HG03196 (cell line): ENCODE measurements around the gene APOOL.
"Not testable (repeated sequence)": the region's sequence is repeated elsewhere in the genome, so short reads cannot be mapped to it uniquely, and the experiment has no call there.

Experiments
- ATAC-seq: cut with Tn5 transposase; IDR thresholded peaks from one replicate; pipeline ENCODE4 v1.9.1; 2021; ENCODE audit not compliant: unreplicated experiment

Gene APOOL

DNA sequence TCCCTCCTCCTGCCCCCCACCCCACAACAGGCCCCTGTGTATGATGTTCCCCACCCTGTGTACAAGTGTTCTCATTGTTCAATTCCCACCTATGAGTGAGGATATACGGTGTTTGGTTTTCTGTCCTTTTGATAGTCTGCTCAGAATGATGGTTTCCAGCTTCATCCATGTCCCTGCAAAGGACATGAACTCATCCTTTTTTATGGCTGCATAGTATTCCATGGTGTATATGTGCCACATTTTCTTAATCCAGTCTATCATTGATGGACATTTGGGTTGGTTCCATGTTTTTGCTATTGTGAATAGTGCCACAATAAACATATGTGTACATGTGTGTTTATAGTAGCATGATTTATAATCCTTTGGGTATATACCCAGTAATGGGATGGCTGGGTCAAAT is 73.6 kb downstream of the APOOL start:
- not testable (repeated sequence) for ATAC-seq

DNA sequence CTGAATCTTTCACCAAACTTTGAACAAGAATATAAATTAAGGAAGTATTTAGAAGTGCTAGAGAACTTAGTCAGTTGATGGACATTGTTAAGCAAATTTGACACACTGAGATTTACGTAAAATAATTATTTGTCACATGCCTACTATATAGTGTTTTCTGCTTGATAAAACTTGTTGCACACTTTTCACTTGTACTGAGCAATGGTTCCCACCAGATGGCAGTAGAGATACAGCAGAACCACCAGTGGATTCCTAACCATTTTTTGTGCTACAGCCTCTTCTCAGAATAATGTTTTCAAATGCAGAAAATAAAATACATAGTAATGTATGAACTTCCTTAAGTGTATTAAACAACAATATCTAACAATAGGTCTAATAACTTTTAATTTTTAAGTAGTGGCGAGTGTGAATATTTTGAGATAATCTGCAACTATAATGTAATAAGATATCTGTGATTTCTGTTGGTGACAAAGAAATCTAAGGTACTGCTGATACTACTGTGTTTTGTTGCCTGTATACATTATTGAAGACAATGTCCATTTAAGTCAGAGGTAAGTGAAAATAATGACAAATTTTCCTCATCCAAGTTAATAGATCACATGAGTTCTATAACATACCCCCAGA is 81.2 kb downstream of the APOOL start:
- ATAC-seq, result peak; percentile 58

DNA sequence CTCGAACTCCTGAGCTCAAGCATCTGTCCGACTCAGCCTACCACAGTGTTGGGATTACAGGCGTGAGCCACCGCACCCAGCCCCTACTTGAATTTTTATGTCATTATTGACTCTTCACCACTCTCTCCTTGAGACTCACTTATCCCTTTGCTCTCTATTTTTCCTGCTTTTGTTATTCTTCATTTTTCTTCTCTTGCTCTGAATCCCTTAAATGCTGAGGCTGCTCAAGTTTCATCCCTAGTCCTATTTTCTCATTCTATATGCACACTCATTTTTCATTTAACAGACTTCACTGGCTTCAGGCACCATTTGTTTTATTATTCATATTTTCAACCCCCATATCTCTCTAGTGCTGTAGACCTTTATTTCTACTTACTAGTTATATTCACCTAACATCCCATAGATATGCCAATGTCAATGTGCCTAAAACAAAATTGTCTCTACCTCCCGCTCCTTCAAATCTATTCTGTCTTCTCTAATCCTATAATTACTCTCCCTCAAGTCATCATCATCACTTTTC is 85.7 kb downstream of the APOOL start:
- no peak for ATAC-seq

DNA sequence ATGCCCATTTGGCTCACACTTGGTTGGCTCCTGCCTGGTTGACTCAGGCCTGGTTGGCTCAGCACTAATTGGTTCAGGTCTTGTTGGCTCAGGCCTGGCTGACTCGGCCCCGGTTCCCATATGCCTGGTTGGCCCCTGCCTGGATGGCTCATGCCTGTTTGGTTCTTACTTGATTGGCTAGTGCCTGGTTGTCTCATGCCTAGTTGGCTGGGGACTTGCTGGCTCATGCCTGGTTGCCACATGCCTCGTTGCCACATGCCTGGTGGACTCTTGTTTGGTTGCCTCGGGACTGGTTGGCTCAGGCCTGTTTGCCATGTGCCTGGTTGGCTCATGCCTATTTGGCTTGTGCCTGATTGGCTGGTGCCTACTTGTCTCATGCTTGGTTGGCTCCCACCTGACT is 103.7 kb downstream of the APOOL start:
- no peak for ATAC-seq

DNA sequence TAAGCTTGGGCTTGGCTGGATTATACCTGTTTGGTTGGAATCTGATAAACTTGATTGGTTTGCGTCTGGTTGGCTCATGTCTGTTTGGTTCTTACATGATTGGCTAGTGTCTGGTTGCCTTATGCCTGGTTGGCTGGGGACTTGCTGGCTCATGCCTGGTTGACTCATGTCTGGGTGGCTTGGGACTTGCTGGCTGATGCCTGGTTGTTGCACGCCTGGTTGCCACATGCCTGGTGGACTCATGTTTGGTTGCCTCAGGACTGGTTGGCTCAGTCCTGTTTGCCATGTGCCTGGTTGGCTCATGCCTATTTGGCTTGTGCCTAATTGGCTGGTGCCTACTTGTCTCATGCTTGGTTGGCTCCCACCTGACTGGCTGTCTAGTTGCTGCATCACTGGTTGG is 104.5 kb downstream of the APOOL start:
- no peak for ATAC-seq

DNA sequence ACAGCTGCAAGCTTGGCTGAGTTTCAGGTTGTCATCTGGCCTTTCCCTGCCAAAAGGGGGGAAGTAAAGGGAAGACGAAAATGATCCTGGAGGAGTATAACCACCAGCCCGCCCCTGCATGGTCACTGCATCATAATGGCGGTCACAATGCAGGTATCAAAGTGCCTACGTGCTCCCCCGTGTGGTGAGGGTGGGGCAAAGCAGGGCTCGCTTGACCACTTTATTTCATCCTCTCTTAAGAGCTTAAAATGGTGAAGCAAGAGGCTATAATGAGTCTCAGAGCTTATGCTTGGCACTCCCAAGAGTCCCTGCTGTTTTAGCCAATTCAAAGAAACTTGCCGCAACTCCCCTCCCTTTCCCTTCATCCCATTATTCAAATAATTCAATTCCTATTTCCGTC is 105.6 kb downstream of the APOOL start:
- no peak for ATAC-seq

DNA sequence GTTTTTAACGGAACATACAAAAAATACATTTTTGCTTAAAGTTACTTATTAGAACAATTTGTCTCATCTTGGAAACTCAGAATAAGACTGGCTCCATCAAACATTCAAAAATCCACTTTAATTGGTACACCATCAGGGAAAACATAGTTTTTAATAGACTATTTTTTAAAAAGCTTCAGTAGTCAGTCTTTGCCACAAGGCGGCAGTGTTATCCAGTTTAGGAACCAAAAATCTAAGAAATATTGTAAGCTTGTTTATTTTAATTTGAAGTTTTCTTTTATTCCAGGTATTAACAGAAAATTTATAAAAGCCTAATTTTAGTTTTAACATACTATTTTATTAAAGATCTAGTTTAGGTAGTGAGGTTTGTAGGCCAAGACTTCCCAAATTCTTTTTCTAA is 107.7 kb downstream of the APOOL start:
- ATAC-seq, result no peak

DNA sequence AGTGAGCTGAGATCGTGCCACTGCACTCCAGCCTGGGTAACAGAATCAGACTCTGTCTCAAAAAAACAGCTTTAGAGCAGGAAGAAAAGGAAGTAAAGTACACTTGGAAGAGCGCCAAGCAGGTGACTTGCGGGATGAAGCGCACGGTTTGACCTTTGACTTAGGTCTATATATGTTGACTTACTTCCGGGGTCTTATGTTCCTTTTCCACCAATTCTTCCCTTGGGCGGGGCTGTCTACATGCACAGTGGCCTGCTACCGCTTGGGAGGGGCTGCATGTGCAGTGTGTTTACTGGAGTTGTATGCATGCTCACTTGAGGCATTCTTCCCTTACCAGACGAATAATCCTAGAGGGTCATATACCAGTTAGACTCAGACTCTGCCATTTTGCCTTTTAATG is 108.6 kb downstream of the APOOL start:
- no peak for ATAC-seq

DNA sequence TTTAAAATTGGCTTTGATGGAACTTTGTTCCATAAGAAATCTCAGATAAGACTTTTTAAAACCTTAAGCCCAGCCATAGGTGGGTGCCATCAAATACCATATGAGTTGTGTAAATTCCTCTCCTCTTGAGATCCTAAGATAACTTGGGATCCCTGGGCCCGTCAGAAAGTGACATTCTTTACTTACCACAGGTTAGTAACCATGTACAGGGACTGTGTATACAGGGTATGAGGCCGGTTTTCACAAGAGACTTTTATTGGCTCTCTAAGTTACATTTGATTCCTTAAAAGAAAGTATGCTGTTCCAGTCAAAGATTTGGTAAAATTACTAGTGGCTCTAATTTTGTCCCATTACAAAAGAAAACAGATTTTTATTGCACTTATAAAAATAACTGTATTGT is 110.1 kb downstream of the APOOL start:
- ATAC-seq, result no peak

DNA sequence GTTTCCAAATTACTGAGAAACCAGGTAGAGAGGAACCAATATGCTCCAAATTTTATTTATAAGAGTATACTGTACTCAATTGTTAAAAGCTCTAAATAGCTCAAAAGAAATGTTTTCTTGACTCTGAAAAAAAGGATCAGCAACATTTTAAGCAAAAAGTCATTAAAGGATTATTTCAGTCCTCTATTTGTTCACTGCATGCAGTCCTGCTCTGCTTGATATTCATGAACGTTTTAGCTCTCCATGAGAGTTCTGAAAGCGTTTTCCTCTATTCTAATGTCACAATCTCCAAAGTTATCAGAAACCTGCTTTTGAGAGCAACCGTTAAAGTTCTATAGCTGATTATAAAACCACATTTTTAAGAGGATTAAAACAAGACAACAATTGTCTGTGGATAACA is 110.5 kb downstream of the APOOL start:
- ATAC-seq, result no peak

DNA sequence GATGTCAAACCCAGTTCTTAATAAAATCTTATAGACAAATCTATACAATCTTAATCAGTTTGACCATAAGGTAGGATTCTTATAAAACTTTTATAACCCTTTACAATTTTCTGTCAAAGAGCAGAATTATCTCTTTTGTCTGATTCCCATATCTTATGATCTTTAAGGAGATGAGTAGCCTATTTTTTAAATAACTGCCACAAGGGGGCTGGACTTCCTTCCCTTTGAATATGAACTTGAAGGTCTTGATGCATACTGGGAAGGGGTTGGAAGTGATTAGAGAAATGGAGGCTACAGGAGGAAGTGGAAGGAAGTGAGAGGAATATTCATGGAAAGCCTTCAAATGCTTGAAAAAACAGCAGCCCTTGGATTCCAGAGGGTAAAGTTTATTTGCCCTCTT is 111.1 kb downstream of the APOOL start:
- no peak for ATAC-seq

DNA sequence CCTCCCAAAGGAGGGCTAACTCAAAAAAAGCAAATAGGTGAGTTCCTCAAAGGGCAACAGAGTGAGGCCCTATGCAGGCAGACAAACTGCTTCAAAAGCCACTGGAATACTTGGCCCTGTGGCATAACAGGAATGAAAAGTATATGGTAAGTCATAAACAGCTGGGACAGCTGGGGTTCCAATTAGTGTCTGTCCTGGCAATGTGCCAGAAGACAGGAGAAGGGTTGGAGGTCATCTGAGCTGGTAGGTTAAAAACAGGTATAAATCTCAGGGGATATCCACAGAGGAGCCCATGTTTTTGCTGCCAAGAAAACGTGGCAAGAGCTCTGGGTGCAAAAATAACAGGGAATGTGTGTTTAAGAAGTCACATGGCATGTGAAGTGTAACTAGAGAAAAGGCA is 111.6 kb downstream of the APOOL start:
- ATAC-seq, result no peak

DNA sequence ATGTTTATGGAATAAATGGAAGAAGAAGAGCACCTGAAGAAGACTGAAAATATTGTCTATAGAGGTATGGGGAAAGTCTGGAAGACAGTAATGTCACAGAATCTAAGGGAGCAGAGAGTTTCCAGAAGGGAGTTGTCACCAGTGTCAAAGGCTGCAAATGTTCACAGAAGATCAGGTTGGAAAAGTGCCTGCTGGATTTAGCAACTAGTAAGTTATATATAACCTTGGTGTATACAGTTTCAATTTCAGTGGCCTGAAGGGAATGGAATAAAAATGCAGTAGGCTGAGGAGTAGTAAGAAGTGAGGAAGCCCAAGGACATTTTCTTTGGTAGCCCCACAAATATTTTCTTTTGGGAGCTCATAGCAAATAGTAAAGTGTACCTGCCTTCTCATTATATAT is 132.7 kb downstream of the APOOL start:
- no peak for ATAC-seq

DNA sequence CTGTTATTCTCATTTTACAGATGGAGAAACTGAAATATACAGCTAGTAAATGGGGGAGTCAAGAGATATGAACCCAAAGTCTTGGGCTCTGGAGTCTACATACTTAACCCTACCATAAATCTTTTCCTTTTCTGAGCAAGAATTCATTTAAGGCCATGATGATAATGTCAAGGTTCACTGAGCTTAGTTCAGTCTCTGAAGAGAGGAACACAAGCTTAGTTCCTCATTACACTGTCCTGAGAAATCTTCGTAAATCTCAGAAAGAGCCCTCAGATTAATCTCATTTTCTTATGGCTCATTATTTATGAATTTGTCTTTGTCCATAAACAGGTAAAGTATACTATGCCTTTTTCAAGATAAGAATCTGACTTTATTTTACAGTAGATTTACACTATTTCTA is 135.7 kb downstream of the APOOL start:
- ATAC-seq, result no peak

DNA sequence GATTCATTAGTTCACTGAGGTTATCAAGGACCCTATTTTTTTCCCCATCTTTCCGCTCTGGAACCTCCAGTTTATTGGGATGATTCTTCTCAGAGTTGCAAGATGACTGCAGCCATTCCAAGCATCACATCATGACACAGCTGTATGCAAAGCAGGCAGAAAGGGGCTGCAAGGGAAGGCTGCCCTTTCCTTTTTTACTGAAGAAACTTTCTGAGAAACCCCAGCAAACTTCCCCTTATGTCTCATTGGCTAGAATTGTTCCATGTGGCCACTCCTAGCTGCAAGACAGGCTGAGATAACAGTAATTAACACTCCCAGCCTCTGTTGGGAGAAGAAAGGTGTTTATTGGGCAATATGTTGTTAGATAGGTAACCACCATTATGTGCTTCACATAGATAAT is 137.3 kb downstream of the APOOL start:
- ATAC-seq, result no peak
